ENCODE data around the gene VRK2. TPM values are rescaled to one million over a fixed set of nuclear protein-coding genes. Genes with fewer than 3 reads are reported as not detected.
"Not testable (repeated sequence)": the region's sequence is repeated elsewhere in the genome, so short reads cannot be mapped to it uniquely, and the experiment has no call there.

The VRK2 gene
- total RNA-seq, 2 donors from 2014 or later = 18.1 to 19.2 TPM

DNA sequence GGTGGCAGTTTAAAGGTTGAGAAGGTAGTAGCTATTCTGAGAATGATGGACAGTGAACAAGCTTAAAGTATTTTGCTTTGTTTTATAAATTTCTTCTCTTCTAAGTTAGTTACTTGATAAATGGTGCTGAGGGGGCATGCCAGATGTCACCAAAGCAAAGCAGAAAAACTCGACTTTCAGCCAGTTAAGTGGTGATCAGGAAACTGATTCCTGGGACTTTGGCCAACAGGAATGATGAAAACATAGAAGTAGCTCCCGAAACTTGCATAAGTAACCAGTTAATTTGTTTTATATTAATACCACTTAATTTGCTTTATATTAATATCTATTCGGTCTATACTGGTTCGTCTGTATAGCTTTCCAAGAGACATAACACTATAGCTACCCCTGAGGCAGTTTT lies 111.9 kb downstream of the VRK2 start:
- no peak overlapping the region for H3K4me3 ChIP-seq
- H3K9me3 ChIP-seq = no peaks in the 10 kb centered on the region
- no peak for DNase-seq (ENCODE audit: low spot score)
- H3K4me1 ChIP-seq (replicated peaks) = no peaks in the 10 kb centered on the region
- intact Hi-C loops (cut with DNase I) = no loop called here
- H3K36me3 ChIP-seq = no peaks in the 10 kb centered on the region
- H3K27ac ChIP-seq = no peak overlapping the region
- TF ChIP-seq, protein P1, sequence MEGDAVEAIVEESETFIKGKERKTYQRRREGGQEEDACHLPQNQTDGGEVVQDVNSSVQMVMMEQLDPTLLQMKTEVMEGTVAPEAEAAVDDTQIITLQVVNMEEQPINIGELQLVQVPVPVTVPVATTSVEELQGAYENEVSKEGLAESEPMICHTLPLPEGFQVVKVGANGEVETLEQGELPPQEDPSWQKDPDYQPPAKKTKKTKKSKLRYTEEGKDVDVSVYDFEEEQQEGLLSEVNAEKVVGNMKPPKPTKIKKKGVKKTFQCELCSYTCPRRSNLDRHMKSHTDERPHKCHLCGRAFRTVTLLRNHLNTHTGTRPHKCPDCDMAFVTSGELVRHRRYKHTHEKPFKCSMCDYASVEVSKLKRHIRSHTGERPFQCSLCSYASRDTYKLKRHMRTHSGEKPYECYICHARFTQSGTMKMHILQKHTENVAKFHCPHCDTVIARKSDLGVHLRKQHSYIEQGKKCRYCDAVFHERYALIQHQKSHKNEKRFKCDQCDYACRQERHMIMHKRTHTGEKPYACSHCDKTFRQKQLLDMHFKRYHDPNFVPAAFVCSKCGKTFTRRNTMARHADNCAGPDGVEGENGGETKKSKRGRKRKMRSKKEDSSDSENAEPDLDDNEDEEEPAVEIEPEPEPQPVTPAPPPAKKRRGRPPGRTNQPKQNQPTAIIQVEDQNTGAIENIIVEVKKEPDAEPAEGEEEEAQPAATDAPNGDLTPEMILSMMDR (IDR thresholded peaks at IDR 0.05) = no peak
- TF ChIP-seq POLR2A (IDR thresholded peaks at IDR 0.05) (no peak), POLR2AphosphoS5 (IDR thresholded peaks at IDR 0.05) (no peak)
- 75% methylated on average over 4 of the region's 4 CpGs for WGBS
- H3K27me3 ChIP-seq (replicated peaks; ENCODE audit: insufficient read depth) = no peaks in the 10 kb centered on the region

GRCh38 chr2:58163913-58164312 lies 117.3 kb downstream of the VRK2 start:
- no peaks in the 10 kb centered on the region for H3K36me3 ChIP-seq
- no peaks in the 10 kb centered on the region for H3K27me3 ChIP-seq (replicated peaks; ENCODE audit: insufficient read depth)
- intact Hi-C loops (cut with DNase I) = no loop called here
- H3K4me1 ChIP-seq (replicated peaks) = no peaks in the 10 kb centered on the region
- H3K27ac ChIP-seq = no peak overlapping the region
- WGBS = 85% methylated on average over 3 of the region's 3 CpGs
- DNase-seq (ENCODE audit: low spot score) = no peak
- H3K4me3 ChIP-seq = no peak overlapping the region
- H3K9me3 ChIP-seq = no peaks in the 10 kb centered on the region
- TF ChIP-seq, protein P1 (IDR thresholded peaks at IDR 0.05) = no peak
- TF ChIP-seq POLR2A (IDR thresholded peaks at IDR 0.05) = no peak
- no peak for TF ChIP-seq POLR2AphosphoS5 (IDR thresholded peaks at IDR 0.05)

GRCh38 chr2:58168130-58168529 lies 121.5 kb downstream of the VRK2 start:
- H3K4me1 ChIP-seq (replicated peaks); H3K4me3 ChIP-seq; H3K27ac ChIP-seq; intact Hi-C loops (cut with DNase I); DNase-seq (ENCODE audit: low spot score); H3K9me3 ChIP-seq; H3K27me3 ChIP-seq (replicated peaks; ENCODE audit: insufficient read depth); H3K36me3 ChIP-seq: not testable (repeated sequence)
- WGBS = 98% methylated on average over 6 of the region's 6 CpGs

GRCh38 chr2:58169845-58170244 lies 123.2 kb downstream of the VRK2 start:
- intact Hi-C loops (cut with DNase I); DNase-seq (ENCODE audit: low spot score); H3K4me3 ChIP-seq; H3K9me3 ChIP-seq; H3K27me3 ChIP-seq (replicated peaks; ENCODE audit: insufficient read depth); H3K36me3 ChIP-seq; H3K4me1 ChIP-seq (replicated peaks); H3K27ac ChIP-seq: not testable (repeated sequence)

DNA sequence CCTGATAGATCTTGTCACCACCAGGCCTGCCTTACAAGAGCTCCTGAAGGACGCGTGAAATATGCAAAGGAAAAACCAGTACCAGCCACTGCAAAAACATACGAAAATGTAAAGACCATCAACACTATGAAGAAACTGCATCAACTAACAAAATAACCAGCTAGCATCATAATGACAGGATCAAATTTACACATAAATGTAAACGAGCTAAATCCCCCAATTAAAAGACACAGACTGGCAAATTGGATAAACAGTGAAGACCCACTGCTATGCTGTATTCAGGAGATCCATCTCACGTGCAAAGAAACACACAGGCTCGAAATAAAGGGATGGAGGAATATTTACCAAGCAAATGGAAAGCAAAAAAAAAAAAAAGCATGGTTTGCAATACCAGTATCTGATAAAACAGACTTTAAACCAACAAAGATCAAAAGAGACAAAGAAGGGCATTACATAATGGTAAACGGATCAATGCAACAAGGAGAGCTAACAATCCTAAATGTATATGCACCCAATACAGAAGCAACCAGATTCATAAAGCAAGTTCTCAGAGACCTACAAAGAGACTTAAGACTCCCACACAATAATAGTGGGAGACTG lies 123.8 kb downstream of the VRK2 start:
- H3K36me3 ChIP-seq; intact Hi-C loops (cut with DNase I); DNase-seq (ENCODE audit: low spot score); H3K27me3 ChIP-seq (replicated peaks; ENCODE audit: insufficient read depth); H3K4me1 ChIP-seq (replicated peaks); H3K9me3 ChIP-seq; H3K27ac ChIP-seq; H3K4me3 ChIP-seq: not testable (repeated sequence)
- WGBS = 90% methylated on average over 7 of the region's 7 CpGs

- H3K4me3 ChIP-seq; H3K4me1 ChIP-seq (replicated peaks); H3K27me3 ChIP-seq (replicated peaks; ENCODE audit: insufficient read depth); DNase-seq (ENCODE audit: low spot score); H3K36me3 ChIP-seq; H3K9me3 ChIP-seq; intact Hi-C loops (cut with DNase I); H3K27ac ChIP-seq: not testable (repeated sequence)
- 93% methylated on average over 16 of the region's 16 CpGs for WGBS
Observed at GRCh38 chr2:58171831-58172230, 125.2 kb downstream of the VRK2 start.

GRCh38 chr2:58177187-58177586 lies 130.6 kb downstream of the VRK2 start:
- H3K36me3 ChIP-seq; H3K4me3 ChIP-seq; H3K4me1 ChIP-seq (replicated peaks); DNase-seq (ENCODE audit: low spot score); intact Hi-C loops (cut with DNase I); H3K9me3 ChIP-seq; H3K27ac ChIP-seq; H3K27me3 ChIP-seq (replicated peaks; ENCODE audit: insufficient read depth): not testable (repeated sequence)
- WGBS = 87% methylated on average over 4 of the region's 4 CpGs

GRCh38 chr2:58180175-58180574 lies 133.6 kb downstream of the VRK2 start:
- DNase-seq (ENCODE audit: low spot score); intact Hi-C loops (cut with DNase I); H3K27me3 ChIP-seq (replicated peaks; ENCODE audit: insufficient read depth); H3K4me1 ChIP-seq (replicated peaks); H3K9me3 ChIP-seq; H3K4me3 ChIP-seq; H3K27ac ChIP-seq; H3K36me3 ChIP-seq: not testable (repeated sequence)
- WGBS = 98% methylated on average over 3 of the region's 3 CpGs
